ENCODE measurements around the gene AMPD3. TPM values are rescaled to one million over a fixed set of nuclear protein-coding genes. Genes with fewer than 3 reads are reported as not detected.

AMPD3 gene
- total RNA-seq, 1 donor from 2014 or later = 6.8 TPM

DNA sequence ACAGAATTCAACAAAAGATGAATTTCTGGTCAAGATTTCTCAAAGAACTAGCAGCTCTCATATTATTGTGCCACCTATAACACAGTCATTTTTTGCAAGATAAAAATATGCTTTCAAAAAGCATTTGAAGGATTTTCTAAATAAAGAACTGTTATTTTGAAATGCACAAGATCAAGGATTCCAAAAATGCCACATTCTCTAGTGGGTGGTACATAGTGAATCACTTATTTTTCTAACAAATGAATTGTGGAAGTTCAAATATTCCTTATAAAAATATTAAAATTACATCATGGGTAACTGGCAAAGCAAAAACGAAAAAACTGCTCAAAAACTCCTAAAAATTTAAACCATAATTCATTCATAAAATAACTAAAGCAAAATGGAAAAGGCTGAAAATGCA, 83.9 kb downstream of the AMPD3 start:
- Mint-ChIP-seq H3K9me3 (no peaks in the 10 kb centered on the region), H3K36me3 (no peaks in the 10 kb centered on the region)

DNA sequence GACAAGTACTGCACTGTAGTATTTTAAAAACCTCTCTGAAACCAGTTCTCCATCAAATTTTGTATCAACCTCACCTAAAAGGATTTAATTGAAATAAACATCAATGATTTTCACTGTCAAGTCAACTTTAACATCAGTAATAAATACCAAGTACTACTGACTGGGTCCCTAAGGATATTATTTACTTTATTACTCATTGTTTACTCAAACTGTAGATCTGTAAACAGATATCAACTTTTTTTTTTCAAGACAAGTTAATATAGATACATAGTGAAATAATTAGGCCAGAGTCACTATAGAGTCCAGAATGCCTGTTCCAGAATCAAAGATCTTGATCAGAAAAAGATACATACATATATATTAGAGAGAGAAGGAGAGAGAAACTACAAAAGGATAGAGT, 84.3 kb downstream of the AMPD3 start:
- no peaks in the 10 kb centered on the region for H3K36me3 Mint-ChIP-seq
- H3K4me1 Mint-ChIP-seq = peaks cover 11% of the 10 kb centered on the region
- no peaks in the 10 kb centered on the region for H3K27me3 Mint-ChIP-seq (ENCODE audit: low read depth)
- TF ChIP-seq, protein P1, sequence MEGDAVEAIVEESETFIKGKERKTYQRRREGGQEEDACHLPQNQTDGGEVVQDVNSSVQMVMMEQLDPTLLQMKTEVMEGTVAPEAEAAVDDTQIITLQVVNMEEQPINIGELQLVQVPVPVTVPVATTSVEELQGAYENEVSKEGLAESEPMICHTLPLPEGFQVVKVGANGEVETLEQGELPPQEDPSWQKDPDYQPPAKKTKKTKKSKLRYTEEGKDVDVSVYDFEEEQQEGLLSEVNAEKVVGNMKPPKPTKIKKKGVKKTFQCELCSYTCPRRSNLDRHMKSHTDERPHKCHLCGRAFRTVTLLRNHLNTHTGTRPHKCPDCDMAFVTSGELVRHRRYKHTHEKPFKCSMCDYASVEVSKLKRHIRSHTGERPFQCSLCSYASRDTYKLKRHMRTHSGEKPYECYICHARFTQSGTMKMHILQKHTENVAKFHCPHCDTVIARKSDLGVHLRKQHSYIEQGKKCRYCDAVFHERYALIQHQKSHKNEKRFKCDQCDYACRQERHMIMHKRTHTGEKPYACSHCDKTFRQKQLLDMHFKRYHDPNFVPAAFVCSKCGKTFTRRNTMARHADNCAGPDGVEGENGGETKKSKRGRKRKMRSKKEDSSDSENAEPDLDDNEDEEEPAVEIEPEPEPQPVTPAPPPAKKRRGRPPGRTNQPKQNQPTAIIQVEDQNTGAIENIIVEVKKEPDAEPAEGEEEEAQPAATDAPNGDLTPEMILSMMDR (IDR thresholded peaks at IDR 0.05; ENCODE audit: unreplicated experiment) = no peak
- peak overlapping the region; percentile 93 for H3K4me3 Mint-ChIP-seq
- H3K27ac Mint-ChIP-seq = no peak overlapping the region
- DNase-seq (ENCODE audit: low spot score in 2 of 2, unreplicated experiment in 2 of 2) = no peak
- H3K9me3 Mint-ChIP-seq = no peaks in the 10 kb centered on the region

More for the DNA sequence above, 83.9 kb downstream of the AMPD3 start:
- no peak overlapping the region for H3K4me3 Mint-ChIP-seq
- TF ChIP-seq, protein P1 (IDR thresholded peaks at IDR 0.05; ENCODE audit: unreplicated experiment) = no peak
- no peak overlapping the region for H3K27ac Mint-ChIP-seq
- no peak for DNase-seq (ENCODE audit: low spot score in 2 of 2, unreplicated experiment in 2 of 2)
- H3K4me1 Mint-ChIP-seq = peaks cover 11% of the 10 kb centered on the region
- no peaks in the 10 kb centered on the region for H3K27me3 Mint-ChIP-seq (ENCODE audit: low read depth)

DNA sequence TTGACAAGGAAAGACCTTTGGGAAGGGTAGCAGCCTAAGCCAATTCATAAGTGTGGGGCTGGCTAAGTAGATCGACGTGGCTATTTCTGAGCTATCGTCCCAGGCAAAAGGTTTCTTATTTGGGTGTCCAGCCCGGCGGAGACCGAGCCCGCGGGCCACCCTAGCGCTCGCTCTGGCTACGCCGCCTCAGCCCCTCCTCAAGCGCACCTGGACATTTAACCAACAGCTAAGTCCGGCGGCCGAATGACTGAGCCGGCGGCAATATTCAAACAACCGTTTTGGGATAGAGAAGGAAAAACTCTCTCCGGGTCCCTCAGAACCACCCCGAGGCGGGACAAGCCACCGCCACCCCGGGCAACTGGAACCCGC, 85.5 kb downstream of the AMPD3 start:
- peak in 1 of 2 experiments; percentile 63 for DNase-seq (ENCODE audit: low spot score in 2 of 2, unreplicated experiment in 2 of 2)
- H3K27me3 Mint-ChIP-seq (ENCODE audit: low read depth) = no peaks in the 10 kb centered on the region

DNA sequence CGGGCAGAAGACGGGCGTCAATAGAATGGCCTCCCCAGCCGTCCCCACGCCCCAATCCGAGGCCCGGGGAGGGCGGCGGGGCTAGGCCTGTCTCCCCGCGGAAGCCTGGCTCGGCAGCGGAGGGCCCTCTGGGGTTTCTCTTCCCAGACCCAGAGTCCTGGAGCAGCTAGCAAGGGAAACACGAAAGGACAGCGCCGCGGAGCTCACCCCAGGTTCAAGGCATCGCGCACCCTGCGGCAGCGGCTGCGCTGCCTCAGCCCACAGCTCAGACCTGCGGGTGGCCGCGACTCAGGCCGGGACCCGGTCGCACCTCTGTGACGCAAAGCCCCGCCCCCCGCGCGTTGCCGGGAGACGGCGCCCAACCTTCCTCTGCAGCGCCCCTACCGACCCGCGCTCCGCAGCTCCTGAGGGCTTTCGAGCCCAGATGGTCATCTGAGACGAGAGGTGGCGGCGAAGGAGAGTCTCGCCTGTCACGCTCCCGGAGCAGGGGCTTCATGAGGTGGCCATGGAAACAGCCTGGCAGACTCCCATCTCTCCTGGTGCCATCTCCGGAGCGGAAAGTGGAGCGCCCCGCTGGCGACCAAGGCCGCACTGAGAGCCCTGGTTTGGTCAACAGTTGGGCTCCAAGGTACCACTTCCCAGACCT, 86.0 kb downstream of the AMPD3 start, which contains the start of gene RNF141:
Gene RNF141 (minus strand): TSS at position 273 of the 646 bp plus-strand sequence. CDS start 7,029 bp downstream, outside the sequence.
- TF ChIP-seq, protein P1 (IDR thresholded peaks at IDR 0.05; ENCODE audit: unreplicated experiment) = peak; percentile 67

More for the DNA sequence above, 85.5 kb downstream of the AMPD3 start:
- peak overlapping the region; percentile 93 for H3K4me3 Mint-ChIP-seq
- H3K36me3 Mint-ChIP-seq = no peaks in the 10 kb centered on the region
- peaks cover 11% of the 10 kb centered on the region for H3K4me1 Mint-ChIP-seq
- peak overlapping the region; percentile 94 for H3K27ac Mint-ChIP-seq
- H3K9me3 Mint-ChIP-seq = no peaks in the 10 kb centered on the region
- TF ChIP-seq, protein P1 (IDR thresholded peaks at IDR 0.05; ENCODE audit: unreplicated experiment) = no peak

DNA sequence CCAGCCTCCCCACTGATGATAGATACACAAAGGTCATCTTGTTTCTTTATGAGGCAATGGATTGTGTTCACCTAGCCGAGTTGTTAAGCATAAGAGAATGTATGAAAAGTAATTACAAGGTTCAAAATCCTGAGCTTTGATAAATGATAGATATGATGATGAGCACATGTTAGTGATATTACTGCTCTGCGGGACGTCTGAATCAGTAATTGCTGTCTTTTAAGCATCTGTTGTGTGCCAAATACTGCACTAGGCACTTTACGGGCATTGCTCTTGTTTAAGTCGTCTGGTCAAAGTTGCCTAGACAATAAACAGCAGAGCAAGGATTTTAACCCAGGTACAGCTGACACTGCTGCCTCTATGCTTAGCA, 86.5 kb downstream of the AMPD3 start:
- H3K4me1 Mint-ChIP-seq = peaks cover 11% of the 10 kb centered on the region
- peak overlapping the region; percentile 86 for H3K27ac Mint-ChIP-seq
- H3K4me3 Mint-ChIP-seq = peak overlapping the region; percentile 93
- no peak for DNase-seq (ENCODE audit: low spot score in 2 of 2, unreplicated experiment in 2 of 2)
- H3K9me3 Mint-ChIP-seq = peaks cover 6% of the 10 kb centered on the region
- H3K27me3 Mint-ChIP-seq (ENCODE audit: low read depth) = peaks cover 2% of the 10 kb centered on the region
- H3K36me3 Mint-ChIP-seq = no peaks in the 10 kb centered on the region
- TF ChIP-seq, protein P1 (IDR thresholded peaks at IDR 0.05; ENCODE audit: unreplicated experiment) = no peak

More for the DNA sequence above, 86.0 kb downstream of the AMPD3 start, which contains the start of gene RNF141:
- peak; percentile 95 to 99 for DNase-seq (ENCODE audit: low spot score in 2 of 2, unreplicated experiment in 2 of 2)
- Mint-ChIP-seq H3K4me3 (peak within 1 kb of the TSS; percentile 93), H3K36me3 (no peaks in the 10 kb centered on the region), H3K27ac (peak within 1 kb of the TSS; percentile 94), H3K9me3 (peaks cover 4% of the 10 kb centered on the region), H3K27me3 (ENCODE audit: low read depth) (no peaks in the 10 kb centered on the region), H3K4me1 (peaks cover 11% of the 10 kb centered on the region)

Data from mesothelial cell of epicardium (in vitro differentiated cells).